Kidney (tissue), 14 donors: Measurements from ENCODE around the gene CMIP. TPM values are rescaled to one million over a fixed set of nuclear protein-coding genes. Genes with fewer than 3 reads are reported as not detected.

Source experiments
- DNase-seq, 5 donors: peaks; one replicate each; pipeline ENCODE4 v3.0.0-alpha.2; 2013 to 2020
- FAIRE-seq: peaks from 2 replicates; lab custom pipeline; 2012; peaks lifted over from hg19 to GRCh38; lab: Jason Lieb, UNC
- H3K27ac ChIP-seq, 2 donors: one replicate each; pipeline ENCODE4 v1.7.0; 2013; ENCODE audit warnings: low read depth in 2 of 2, low read length in 2 of 2, inconsistent platforms in 1 of 2
- H3K27me3 ChIP-seq: one replicate; pipeline ENCODE4 v1.7.1; 2013; ENCODE audit warnings: low read length, inconsistent platforms; ENCODE audit not compliant: control insufficient read depth, insufficient read depth
- H3K36me3 ChIP-seq, 3 donors: one replicate each; pipeline versions ENCODE4 v1.7.0 to v1.7.1; 2013; ENCODE audit warnings: low read length in 3 of 3, control low read depth in 1 of 3, inconsistent platforms in 1 of 3; ENCODE audit not compliant: insufficient read depth in 3 of 3, control insufficient read depth in 2 of 3
- H3K4me1 ChIP-seq, 3 donors: one replicate each; pipeline versions ENCODE4 v1.7.0 to v1.7.1; 2013; ENCODE audit warnings: low read length in 3 of 3, inconsistent platforms in 1 of 3, low read depth in 1 of 3; ENCODE audit not compliant: control insufficient read depth in 2 of 3, insufficient read depth in 2 of 3
- H3K4me3 ChIP-seq, 3 donors: one replicate each; pipeline versions ENCODE4 v1.7.0 to v1.8.1; 2013; ENCODE audit warnings: low read length in 3 of 3, control low read depth in 1 of 3, inconsistent platforms in 1 of 3
- H3K9ac ChIP-seq, 3 donors: one replicate each; pipeline versions ENCODE4 v1.7.0 to v1.7.1; 2013; ENCODE audit warnings: low read length in 3 of 3, control low read depth in 1 of 3, inconsistent platforms in 1 of 3
- H3K9me3 ChIP-seq, 3 donors: one replicate each; pipeline versions ENCODE4 v1.7.0 to v1.7.1; 2013; ENCODE audit warnings: low read length in 3 of 3, control low read depth in 1 of 3, inconsistent platforms in 1 of 3; ENCODE audit not compliant: control insufficient read depth in 2 of 3, insufficient read depth in 1 of 3
- CTCF ChIP-seq: IDR thresholded peaks from 3 replicates; pipeline ENCODE4 v1.5.1; 2012; ENCODE audit warnings: mild to moderate bottlenecking, moderate library complexity, borderline replicate concordance; ENCODE audit not compliant: insufficient read depth; ENCODE audit errors: extremely low read depth
- intact Hi-C: fragments of 100-400 bp; cut with DNase I; formaldehyde crosslinking; loops from one replicate; pipeline ENCODE4 v1.11.1; 2022
- polyA plus RNA-seq: library from polyadenylated mRNA; stranded (reverse); fragments of 350-450 nt; fragmentation: Illumina TruSeq; extraction: RNeasy Lipid Tissue Mini Kit (QIAGEN cat#74804); gene quantifications from one replicate; pipeline ENCODE4 v1.2.3, GENCODE V29; 2014; ENCODE audit warnings: low read depth, low replicate concordance; ENCODE audit not compliant: insufficient read depth
- total RNA-seq: library from RNA; stranded (reverse); fragmentation: NEBNext Ultra II Directional; extraction: Animal tissue kit (Norgen Biotek cat#: 25700); gene quantifications from one replicate; pipeline ENCODE4 v1.2.1, GENCODE V29; 2021
- donor health status: control.
- donor health status: control.
- donor health status: control.
- donor health status: control.
- donor health status: control.
- donor health status: DM: yes; HTN: yes; CAD: no.
- donor health status: Normal renal cell carcinoma (clear cell type).

Gene CMIP
- total and polyA plus RNA-seq, 2 donors from 2014 or later = 16.6 to 65.7 TPM

GRCh38 chr16:81665588-81665987 lies 221.0 kb downstream of the CMIP start:
- Histone ChIP-seq H3K27ac (no peak overlapping the region), H3K9me3 (no peaks in the 10 kb centered on the region), H3K9ac (no peak overlapping the region), H3K27me3 (no peaks in the 10 kb centered on the region), H3K4me1 (no peaks in the 10 kb centered on the region), H3K4me3 (no peak overlapping the region), H3K36me3 (peaks cover 0 to 42% (median 26%) of the 10 kb centered on the region in 3 donors)
- TF ChIP-seq CTCF = no peak
- FAIRE-seq (no peak), DNase-seq (no peak)
- intact Hi-C loops = no loop called here

GRCh38 chr16:81666113-81666512 lies 221.5 kb downstream of the CMIP start:
- intact Hi-C loops = no loop called here
- TF ChIP-seq CTCF = no peak
- Histone ChIP-seq H3K27ac (no peak overlapping the region), H3K4me3 (no peak overlapping the region), H3K9me3 (no peaks in the 10 kb centered on the region), H3K36me3 (peaks cover 0 to 46% (median 25%) of the 10 kb centered on the region in 3 donors), H3K4me1 (no peaks in the 10 kb centered on the region), H3K9ac (no peak overlapping the region), H3K27me3 (no peaks in the 10 kb centered on the region)
- FAIRE-seq (no peak), DNase-seq (no peak)

- Histone ChIP-seq H3K36me3 (peaks cover 2 to 50% (median 25%) of the 10 kb centered on the region in 3 donors), H3K9ac (no peak overlapping the region), H3K4me1 (no peaks in the 10 kb centered on the region), H3K9me3 (no peaks in the 10 kb centered on the region), H3K27me3 (no peaks in the 10 kb centered on the region), H3K27ac (no peak overlapping the region), H3K4me3 (no peak overlapping the region)
- FAIRE-seq (no peak), DNase-seq (no peak)
- no peak for TF ChIP-seq CTCF
- intact Hi-C loops = no loop called here
These were observed 223.9 kb downstream of the CMIP start for GRCh38 chr16:81668243-81669097.
